Astrocyte (in vitro differentiated cells and primary cell): ENCODE data around the gene AP4B1. TPM values are rescaled to one million over a fixed set of nuclear protein-coding genes. Genes with fewer than 3 reads are reported as not detected.

ENCODE experiments used
- DNase-seq: peaks from one replicate; pipeline ENCODE4 v3.0.0-alpha.2; 2010; ENCODE audit warnings: low read depth
- FAIRE-seq: peaks from 2 replicates; lab custom pipeline; 2011; peaks lifted over from hg19 to GRCh38; lab: Jason Lieb, UNC
- H2AFZ ChIP-seq: 2 replicates; pipeline ENCODE4 v1.6.0; 2012; ENCODE audit warnings: low read depth, low read length, inconsistent platforms
- H3K27ac ChIP-seq: 2 replicates; pipeline ENCODE4 v1.5.1; 2011; ENCODE audit warnings: low read depth, low read length, inconsistent platforms
- H3K27me3 ChIP-seq: 2 replicates; pipeline ENCODE4 v1.6.0; 2011; ENCODE audit warnings: low read length, inconsistent platforms; ENCODE audit not compliant: insufficient read depth
- H3K36me3 ChIP-seq: 2 replicates; pipeline ENCODE4 v1.5.1; 2011; ENCODE audit warnings: low read length, inconsistent platforms; ENCODE audit not compliant: insufficient read depth
- H3K4me1 ChIP-seq: 2 replicates; pipeline ENCODE4 v1.5.1; 2011; ENCODE audit warnings: low read length, inconsistent platforms; ENCODE audit not compliant: insufficient read depth
- H3K4me2 ChIP-seq: 2 replicates; pipeline ENCODE4 v1.6.0; 2012; ENCODE audit warnings: low read length, inconsistent platforms
- H3K4me3 ChIP-seq: 2 replicates; pipeline ENCODE4 v1.5.1; 2011; ENCODE audit warnings: low read depth, mild to moderate bottlenecking, low read length, inconsistent platforms; ENCODE audit not compliant: insufficient read depth
- H3K79me2 ChIP-seq: 2 replicates; pipeline ENCODE4 v1.6.0; 2012; ENCODE audit warnings: mild to moderate bottlenecking, low read length, inconsistent platforms; ENCODE audit not compliant: insufficient read depth
- H3K9ac ChIP-seq: 2 replicates; pipeline ENCODE4 v1.6.0; 2012; ENCODE audit warnings: mild to moderate bottlenecking, low read length, inconsistent platforms
- H3K9me3 ChIP-seq: 2 replicates; pipeline ENCODE4 v1.5.1; 2012; ENCODE audit warnings: low read depth, mild to moderate bottlenecking, low read length, inconsistent platforms; ENCODE audit not compliant: insufficient read depth
- H4K20me1 ChIP-seq: 2 replicates; pipeline ENCODE4 v1.6.0; 2012; ENCODE audit warnings: low read length, inconsistent platforms; ENCODE audit not compliant: insufficient read depth
- H3K27ac Mint-ChIP-seq: one replicate; pipeline ENCODE4 v1.8.0; 2021; ENCODE audit warnings: mild to moderate bottlenecking, mixed read lengths; ENCODE audit not compliant: unreplicated experiment
- H3K27me3 Mint-ChIP-seq: one replicate; pipeline ENCODE4 v1.8.0; 2021; ENCODE audit warnings: low read depth, mixed read lengths; ENCODE audit not compliant: unreplicated experiment
- H3K36me3 Mint-ChIP-seq: one replicate; pipeline ENCODE4 v1.8.0; 2021; ENCODE audit warnings: low read depth, mixed read lengths; ENCODE audit not compliant: unreplicated experiment
- H3K4me1 Mint-ChIP-seq: one replicate; pipeline ENCODE4 v1.8.0; 2021; ENCODE audit warnings: low read depth, mixed read lengths; ENCODE audit not compliant: unreplicated experiment
- H3K4me3 Mint-ChIP-seq: one replicate; pipeline ENCODE4 v1.8.0; 2021; ENCODE audit warnings: mild to moderate bottlenecking, moderate library complexity, mixed read lengths; ENCODE audit not compliant: unreplicated experiment
- H3K9me3 Mint-ChIP-seq: one replicate; pipeline ENCODE4 v1.8.0; 2021; ENCODE audit warnings: mild to moderate bottlenecking, mixed read lengths; ENCODE audit not compliant: unreplicated experiment
- EZH2 ChIP-seq: IDR thresholded peaks from 2 replicates; pipeline ENCODE4 v1.6.1; 2012; ENCODE audit warnings: mild to moderate bottlenecking, low read length, inconsistent platforms; ENCODE audit not compliant: insufficient read depth
- total RNA-seq: library from RNA; stranded (reverse); gene quantifications from 2 replicates; pipeline ENCODE4 v1.2.1, GENCODE V29; 2021
- TF ChIP-seq, protein P1 (sequence below): IDR thresholded peaks from 2 replicates; pipeline ENCODE4 v1.5.1; 2011; ENCODE audit warnings: low read depth, mild to moderate bottlenecking, inconsistent platforms, low read length, moderate library complexity; ENCODE audit not compliant: insufficient read depth

AP4B1 gene
- total RNA-seq, 1 donor from 2014 or later = 14.9 TPM

DNA sequence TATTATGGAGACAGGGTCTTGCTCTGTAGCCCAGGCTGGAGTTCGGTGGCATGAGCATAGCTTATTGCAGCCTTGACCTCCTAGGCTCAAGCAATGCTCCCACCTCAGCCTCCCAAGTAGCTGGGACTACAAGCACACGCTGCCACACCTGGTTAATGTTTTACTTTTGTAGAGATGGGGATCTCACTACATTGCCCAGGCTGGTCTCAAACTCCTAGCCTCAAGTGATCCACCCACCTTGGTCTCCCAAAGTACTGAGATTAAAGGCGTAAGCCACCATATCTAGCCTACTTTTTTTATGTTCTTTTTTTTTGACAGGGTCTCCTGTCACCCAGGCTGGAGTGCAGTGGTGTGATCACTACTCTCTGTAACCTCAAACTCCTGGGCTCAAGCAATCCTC is 11.3 kb downstream of the AP4B1 start:
- DNase-seq (no peak), FAIRE-seq (no peak)
- H3K79me2 ChIP-seq = no peaks in the 10 kb centered on the region
- Mint-ChIP-seq H3K27ac (no peak overlapping the region), H3K4me1 (peaks cover 5% of the 10 kb centered on the region), H3K36me3 (peaks cover 13% of the 10 kb centered on the region), H3K27me3 (peaks cover 3% of the 10 kb centered on the region), H3K4me3 (no peak overlapping the region), H3K9me3 (no peaks in the 10 kb centered on the region)
- H4K20me1 ChIP-seq = no peaks in the 10 kb centered on the region
- H3K4me2 ChIP-seq = no peak overlapping the region
- H3K9ac ChIP-seq = no peak overlapping the region
- no peaks in the 10 kb centered on the region for H3K9me3 ChIP-seq
- TF ChIP-seq EZH2 = no peak
- TF ChIP-seq, protein P1, sequence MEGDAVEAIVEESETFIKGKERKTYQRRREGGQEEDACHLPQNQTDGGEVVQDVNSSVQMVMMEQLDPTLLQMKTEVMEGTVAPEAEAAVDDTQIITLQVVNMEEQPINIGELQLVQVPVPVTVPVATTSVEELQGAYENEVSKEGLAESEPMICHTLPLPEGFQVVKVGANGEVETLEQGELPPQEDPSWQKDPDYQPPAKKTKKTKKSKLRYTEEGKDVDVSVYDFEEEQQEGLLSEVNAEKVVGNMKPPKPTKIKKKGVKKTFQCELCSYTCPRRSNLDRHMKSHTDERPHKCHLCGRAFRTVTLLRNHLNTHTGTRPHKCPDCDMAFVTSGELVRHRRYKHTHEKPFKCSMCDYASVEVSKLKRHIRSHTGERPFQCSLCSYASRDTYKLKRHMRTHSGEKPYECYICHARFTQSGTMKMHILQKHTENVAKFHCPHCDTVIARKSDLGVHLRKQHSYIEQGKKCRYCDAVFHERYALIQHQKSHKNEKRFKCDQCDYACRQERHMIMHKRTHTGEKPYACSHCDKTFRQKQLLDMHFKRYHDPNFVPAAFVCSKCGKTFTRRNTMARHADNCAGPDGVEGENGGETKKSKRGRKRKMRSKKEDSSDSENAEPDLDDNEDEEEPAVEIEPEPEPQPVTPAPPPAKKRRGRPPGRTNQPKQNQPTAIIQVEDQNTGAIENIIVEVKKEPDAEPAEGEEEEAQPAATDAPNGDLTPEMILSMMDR = no peak
- no peak overlapping the region for H2AFZ ChIP-seq
- H3K4me1 ChIP-seq = peaks cover 9% of the 10 kb centered on the region
- H3K27ac ChIP-seq = no peak overlapping the region
- H3K4me3 ChIP-seq = no peak overlapping the region
- H3K36me3 ChIP-seq = peaks cover 20% of the 10 kb centered on the region
- no peaks in the 10 kb centered on the region for H3K27me3 ChIP-seq

DNA sequence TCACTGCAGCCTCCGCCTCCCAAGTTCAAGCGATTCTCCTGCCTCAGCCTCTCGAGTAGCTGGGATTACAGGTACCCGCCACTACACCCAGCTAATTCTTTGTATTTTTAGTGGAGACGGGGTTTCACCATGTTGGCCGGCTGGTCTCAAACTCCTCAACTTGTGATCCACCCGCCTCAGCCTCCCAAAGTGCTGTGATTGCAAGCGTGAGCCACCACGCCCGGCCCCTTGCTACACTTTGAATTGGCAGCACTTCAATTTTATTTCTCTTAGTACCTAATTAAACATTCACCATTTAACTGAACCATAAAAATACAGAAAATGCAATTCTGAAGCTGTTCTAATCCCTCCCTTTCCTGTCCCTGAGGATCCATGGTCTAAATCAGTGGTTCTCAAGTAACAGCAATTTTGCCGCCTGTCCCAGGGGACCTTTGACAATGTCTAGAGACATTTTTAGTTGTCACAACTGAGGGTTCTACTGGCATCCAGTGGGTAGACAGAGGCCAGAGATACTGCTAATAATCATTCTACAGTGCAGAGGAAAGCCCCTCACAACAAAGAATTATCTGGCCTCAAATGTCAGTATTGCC is 12.9 kb downstream of the AP4B1 start:
- Histone ChIP-seq H3K4me3 (no peak overlapping the region), H3K4me1 (peaks cover 9% of the 10 kb centered on the region), H2AFZ (no peak overlapping the region), H4K20me1 (no peaks in the 10 kb centered on the region), H3K9me3 (no peaks in the 10 kb centered on the region), H3K27me3 (no peaks in the 10 kb centered on the region), H3K27ac (no peak overlapping the region), H3K4me2 (no peak overlapping the region), H3K79me2 (no peaks in the 10 kb centered on the region), H3K9ac (no peak overlapping the region), H3K36me3 (peaks cover 10% of the 10 kb centered on the region)
- no peak for DNase-seq
- H3K4me1 Mint-ChIP-seq = peaks cover 5% of the 10 kb centered on the region
- H3K4me3 Mint-ChIP-seq = no peak overlapping the region
- FAIRE-seq = no peak
- peaks cover 3% of the 10 kb centered on the region for H3K27me3 Mint-ChIP-seq
- H3K36me3 Mint-ChIP-seq = peaks cover 10% of the 10 kb centered on the region
- TF ChIP-seq EZH2 = no peak
- TF ChIP-seq, protein P1 = no peak
- H3K9me3 Mint-ChIP-seq = no peaks in the 10 kb centered on the region
- H3K27ac Mint-ChIP-seq = no peak overlapping the region

DNA sequence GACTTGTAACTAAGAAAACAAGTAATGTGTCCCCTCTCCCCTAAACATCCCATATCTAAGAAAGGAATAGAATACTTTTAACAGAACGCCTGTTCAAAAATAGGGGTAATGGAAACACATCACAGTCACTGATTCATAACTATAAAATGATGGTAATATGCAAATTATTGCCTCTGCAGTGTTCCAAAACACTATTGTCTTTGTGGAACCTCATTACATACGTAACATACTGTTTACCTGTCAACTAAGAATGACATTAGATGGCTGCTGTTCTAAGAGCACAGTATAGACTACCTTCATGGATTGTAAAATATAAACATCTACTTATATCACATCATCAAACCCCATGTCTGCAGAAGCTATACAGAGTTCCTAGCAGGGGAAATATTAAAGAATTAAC is 13.8 kb downstream of the AP4B1 start:
- Mint-ChIP-seq H3K27me3 (peaks cover 3% of the 10 kb centered on the region), H3K4me3 (no peak overlapping the region), H3K27ac (no peak overlapping the region), H3K36me3 (peaks cover 8% of the 10 kb centered on the region), H3K9me3 (no peaks in the 10 kb centered on the region), H3K4me1 (no peaks in the 10 kb centered on the region)
- peaks cover 2% of the 10 kb centered on the region for H3K4me1 ChIP-seq
- H3K4me2 ChIP-seq = no peak overlapping the region
- FAIRE-seq (no peak), DNase-seq (no peak)
- H3K79me2 ChIP-seq = no peaks in the 10 kb centered on the region
- H3K36me3 ChIP-seq = peaks cover 10% of the 10 kb centered on the region
- H3K4me3 ChIP-seq = no peak overlapping the region
- no peaks in the 10 kb centered on the region for H3K9me3 ChIP-seq
- no peak overlapping the region for H3K27ac ChIP-seq
- TF ChIP-seq EZH2 = no peak
- no peak overlapping the region for H2AFZ ChIP-seq
- no peaks in the 10 kb centered on the region for H4K20me1 ChIP-seq
- no peak overlapping the region for H3K9ac ChIP-seq
- H3K27me3 ChIP-seq = no peaks in the 10 kb centered on the region
